DMS79 treated with DMSO at 0.1 percent for 48 hours (cell line): ENCODE results near the gene COLQ.
"Not testable (repeated sequence)": the region's sequence is repeated elsewhere in the genome, so short reads cannot be mapped to it uniquely, and the experiment has no call there.

Experiments used
- DNase-seq: peaks from one replicate; lab custom pipeline; 2025; lab: John Stamatoyannopoulos, UW

Gene COLQ

DNA sequence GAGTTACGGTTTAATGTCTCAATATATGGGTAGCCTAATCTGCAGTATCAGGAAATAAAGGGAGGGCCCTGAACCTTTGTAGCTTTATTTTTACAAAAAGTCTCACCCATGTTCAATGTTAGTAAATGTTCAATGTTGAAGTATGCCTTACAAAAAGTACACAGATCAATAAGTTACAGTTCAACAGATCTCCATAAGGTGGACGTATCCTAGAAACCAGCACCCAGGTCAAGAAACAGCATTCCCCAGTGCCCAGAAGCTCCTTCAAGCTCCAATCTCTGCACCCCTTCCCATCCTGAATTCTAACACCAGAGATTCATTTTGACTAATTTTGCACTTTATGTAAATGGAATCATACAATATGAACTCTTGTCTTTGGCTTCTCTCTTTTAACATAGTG, 31.3 kb downstream of the COLQ start:
- DNase-seq = no peak

DNA sequence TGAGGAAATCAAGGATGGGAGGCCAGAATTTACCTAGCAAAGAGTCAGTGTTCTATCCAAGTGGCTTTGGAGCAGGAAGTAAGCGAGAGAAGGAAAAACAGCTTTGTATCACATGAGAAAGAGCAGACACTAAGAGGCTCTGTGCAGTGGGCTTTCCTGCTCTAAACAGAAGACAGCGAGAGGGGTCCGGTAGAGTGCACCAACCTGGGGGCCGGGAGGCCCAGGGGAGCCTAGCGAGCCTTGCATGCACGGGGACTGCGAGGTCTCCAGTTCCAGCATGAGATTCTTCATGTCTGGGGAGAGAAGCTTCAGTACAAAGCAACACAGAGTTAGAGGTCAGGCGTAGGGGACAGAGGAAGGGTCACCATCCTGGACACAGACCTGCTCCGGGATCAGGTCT, 33.5 kb downstream of the COLQ start:
- DNase-seq = no peak

DNA sequence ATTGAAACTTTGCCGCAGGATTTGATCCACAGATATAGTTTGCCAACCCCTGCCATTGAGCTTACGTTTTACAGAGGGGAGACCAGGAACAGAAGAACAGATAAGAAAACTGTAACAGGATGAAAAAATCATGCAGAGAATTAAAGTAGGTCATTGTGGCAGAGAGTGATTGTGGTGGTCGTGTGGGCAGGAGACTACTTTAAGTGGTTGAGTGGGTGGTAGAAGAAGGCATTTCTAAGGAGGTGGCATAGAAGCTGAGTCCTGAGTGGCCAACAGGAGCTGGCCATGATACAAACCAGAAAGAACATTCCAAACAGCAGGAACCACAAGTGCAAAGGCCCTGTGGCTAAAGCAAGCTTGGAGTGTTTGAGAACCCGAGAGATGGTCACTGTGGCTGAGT, 34.5 kb downstream of the COLQ start:
- DNase-seq = no peak

DNA sequence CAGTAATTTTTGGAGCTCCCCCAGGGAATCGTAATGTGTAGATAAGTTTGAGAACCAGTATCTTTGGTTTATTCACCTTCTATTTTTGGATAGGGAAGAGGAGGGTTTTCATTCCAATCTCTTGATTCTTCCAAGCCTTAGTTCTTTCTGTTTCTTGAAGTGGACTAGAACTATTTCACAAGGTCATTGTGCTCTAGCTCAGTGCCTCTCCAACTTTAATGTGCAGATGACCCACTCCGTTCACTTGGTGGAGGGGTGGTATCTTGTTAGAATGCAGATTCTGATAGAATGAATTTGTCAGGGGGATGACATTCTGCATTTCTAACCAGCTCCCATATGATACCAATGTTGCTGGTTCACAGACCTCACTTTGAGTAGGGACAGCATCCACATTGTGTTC, 35.5 kb downstream of the COLQ start:
- no peak for DNase-seq

DNA sequence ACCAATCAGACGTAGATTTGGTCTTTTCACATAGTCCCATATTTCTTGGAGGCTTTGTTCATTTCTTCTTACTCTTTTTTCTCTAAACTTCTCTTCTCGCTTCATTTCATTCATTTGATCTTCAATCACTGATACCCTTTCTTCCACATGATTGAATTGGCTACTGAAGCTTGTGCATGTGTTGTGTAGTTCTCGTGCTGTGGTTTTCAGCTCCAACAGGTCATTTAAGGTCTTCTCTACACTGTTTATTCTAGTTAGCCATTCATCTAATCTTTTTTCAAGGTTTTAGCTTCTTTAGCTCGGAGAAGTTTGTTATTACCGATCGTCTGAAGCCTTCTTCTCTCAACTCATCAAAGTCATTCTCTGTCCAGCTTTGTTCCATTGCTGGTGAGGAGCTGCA, 37.0 kb downstream of the COLQ start:
- DNase-seq = not testable (repeated sequence)

- no peak for DNase-seq
These were observed 41.9 kb downstream of the COLQ start for GRCh38 chr3:15479400-15480224.

DNA sequence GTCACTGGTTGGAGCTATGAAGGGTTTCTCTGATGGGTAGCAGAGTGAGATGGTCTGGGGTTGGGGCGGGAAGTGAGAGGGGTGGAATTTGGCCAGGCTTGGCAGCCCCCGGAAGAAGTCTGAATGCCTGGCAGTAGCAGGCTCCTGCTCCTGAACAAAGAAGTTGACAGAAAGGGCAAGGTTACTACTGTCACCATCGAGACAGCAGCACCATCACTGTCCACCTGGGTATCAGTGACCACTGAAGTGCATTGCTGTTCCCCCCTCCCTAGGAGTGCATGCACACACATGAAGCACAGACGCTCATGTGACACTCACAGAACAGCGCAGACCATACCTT, 42.9 kb downstream of the COLQ start:
- DNase-seq = no peak

- no peak for DNase-seq
These were observed 43.4 kb downstream of the COLQ start for GRCh38 chr3:15477951-15478639.

- DNase-seq = no peak
These were observed 45.1 kb downstream of the COLQ start for GRCh38 chr3:15476378-15476777.

- DNase-seq = no peak
These were observed 46.3 kb downstream of the COLQ start for GRCh38 chr3:15475161-15475560.

DNA sequence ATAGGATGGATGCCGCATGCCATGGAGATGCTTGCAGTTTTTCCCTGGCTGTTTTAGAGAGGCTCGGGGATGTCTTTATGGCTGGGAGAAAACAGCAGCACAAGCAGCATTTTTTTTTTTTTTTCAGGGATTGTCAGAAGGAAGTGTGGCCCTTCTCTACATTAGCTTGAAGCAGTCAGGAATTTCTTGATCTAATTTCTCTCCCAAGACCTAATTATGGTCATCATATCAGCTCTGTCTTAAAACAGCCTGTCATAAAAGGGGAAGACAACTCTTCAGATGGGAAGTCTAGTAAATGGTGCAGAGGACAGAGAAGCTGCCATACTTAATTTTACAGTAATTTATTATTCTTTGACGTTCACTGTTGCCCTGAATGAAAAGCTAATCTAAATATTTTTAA, 49.6 kb downstream of the COLQ start:
- no peak for DNase-seq

DNA sequence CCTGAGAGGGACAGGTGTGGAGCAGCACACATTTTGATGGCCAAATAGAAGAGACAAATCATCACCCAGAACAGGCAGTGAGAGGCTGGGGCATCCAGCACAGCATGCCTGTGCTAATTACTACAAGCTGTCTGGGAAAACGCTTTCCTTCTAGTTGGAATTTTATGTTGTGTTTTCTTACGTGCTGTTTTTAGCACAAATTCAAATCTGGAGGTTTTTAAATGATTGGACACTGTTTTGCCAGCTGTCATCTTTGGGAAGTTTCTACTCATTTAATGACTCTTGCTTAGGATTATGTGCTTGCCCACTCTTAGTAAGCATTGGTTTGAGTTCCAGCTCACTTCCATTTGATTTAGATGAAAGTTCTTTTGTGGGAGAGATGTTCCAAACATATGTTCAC, 50.7 kb downstream of the COLQ start:
- DNase-seq = no peak

DNA sequence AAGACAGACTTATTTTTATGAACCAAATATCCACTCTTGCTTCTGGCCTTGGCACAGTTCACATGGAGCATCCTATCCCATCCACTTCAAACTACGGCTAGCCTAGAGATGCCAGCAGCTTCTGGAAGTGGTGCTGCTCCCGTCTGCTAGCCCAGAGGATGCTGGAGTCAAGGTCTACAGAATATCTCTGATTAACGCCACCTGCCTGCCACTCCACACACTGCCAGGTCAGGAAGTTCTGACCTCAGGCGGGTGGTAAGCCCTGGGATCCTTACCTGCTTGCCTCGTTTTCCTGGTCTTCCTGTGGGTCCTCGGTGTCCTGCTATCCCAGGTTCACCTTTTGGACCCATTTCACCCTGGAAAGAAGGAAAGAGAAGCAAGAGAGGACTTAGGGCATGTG, 51.2 kb downstream of the COLQ start:
- DNase-seq = no peak

DNA sequence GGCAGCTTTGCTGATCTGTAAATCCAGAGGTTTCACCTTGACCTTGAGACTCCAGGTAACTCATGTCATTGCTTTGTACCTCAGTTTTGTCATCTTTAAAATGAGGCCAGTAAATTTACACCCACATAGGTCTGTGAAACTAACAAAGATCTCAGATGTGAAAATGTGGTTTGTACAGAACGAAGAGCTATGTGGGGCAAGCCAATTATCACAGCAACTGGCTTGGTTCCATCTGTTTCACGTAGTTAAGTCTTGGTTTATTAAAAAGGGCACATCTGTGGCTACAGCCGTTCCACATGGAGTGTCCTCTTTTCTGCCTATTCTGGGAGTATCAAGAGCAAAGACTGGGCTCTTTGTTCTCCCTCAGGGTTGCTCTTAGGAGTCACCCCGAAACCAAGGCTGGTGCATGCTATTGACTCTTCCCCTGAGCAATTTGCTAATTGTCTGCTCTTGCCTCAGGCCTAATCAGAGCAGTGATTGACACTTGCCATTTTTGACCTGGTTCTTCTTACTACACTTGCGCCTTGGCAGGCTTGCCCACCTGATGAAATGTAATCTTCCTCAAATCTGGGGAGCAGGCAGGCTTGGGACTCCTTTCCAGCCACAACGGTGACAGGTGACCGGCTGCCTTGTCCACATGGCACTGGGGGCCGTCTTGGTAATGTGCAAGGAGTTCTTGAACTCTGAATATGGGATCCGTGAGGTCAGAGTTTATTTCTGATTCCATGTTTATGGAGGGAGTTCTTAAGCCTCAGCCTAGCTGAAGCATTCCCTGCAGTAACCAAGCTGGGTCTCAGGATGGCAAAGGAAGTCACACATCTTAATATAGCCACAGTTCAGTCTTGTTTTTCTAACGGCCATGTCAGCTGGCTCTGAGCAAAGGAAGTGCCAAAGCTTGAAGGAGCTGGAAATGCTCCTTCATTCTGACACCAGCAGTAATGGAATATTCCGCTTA, 54.0 kb downstream of the COLQ start:
- peak; percentile 0 for DNase-seq

- DNase-seq = no peak
These were observed 55.5 kb downstream of the COLQ start for GRCh38 chr3:15465876-15466585.

DNA sequence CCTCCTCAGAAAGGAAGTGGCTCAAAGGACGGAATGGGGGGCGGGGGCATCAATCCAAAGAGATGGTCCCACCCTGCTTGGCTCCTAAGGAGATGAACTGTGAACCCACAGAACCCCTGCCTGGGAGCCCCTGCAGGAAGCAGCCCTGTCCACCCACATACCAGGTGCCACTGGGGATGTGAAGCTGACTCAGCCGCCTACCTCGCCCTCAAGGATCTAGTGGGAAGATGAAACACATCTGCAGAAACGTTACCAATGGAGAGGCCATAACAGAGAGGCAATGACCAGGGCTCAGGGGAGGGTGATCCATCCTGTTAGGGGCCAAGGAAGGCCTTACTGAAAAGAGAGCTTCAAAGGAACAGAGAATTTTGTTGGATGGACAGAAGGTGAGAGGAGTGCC, 59.1 kb downstream of the COLQ start:
- no peak for DNase-seq

GRCh38 chr3:15460891-15461531, 60.5 kb downstream of the COLQ start:
- no peak for DNase-seq

DNA sequence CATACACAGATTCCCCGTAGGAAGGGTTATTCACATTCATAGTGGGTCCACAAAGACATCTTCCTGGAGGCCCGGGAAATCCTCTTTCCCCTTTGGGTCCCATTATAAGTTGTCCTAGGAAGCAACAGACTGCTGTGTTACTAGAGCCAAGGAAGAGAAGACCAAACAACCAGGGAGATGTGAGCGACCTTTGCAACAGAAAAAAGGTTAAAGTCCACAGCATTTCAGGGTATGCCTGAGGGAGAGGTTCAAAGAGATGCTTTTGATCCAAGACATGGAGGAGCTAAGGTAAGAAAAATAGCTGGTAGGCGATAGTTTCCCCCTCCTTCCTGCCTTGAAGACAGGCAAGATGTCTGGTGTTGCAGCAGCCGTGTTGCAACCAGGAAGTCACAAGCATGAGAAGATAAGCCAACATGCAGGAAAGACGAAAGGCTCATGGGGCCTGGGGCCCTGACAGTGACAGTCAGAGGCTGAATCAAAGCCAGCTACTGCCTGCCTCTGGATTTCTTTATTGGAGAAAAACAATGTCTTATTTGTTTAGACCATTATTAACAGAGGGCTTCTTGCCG, 63.2 kb downstream of the COLQ start:
- DNase-seq = no peak

GRCh38 chr3:15456915-15457314, 64.6 kb downstream of the COLQ start:
- DNase-seq = not testable (repeated sequence)

- DNase-seq = no peak
These were observed 65.2 kb downstream of the COLQ start for GRCh38 chr3:15456321-15456720.

DNA sequence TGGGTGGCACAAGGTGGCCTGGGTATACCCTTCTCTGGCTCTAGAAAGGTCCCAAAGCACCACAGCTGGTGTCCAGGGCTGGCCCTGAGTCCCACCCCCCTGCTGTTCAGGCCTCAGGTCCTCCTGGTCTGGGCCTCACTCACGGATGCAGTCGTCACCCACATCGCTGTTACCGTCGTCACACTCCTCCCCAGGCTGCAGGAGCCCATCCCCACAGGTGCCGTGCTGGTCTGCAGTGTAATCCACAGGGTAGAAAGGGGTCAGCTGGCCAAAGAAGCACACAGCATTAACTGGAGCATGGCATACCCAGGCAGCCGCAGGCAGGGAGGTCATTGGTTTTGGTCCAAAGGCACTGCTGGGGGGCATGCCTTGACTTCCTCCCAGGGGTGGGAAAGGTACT, 65.8 kb downstream of the COLQ start:
- no peak for DNase-seq
